GM21528 (cell line): ENCODE measurements around the gene FOXO4.
A peak's percentile ranks its signal among the peaks of the same experiment; 100 is the strongest.

Experiments
- ATAC-seq: cut with Tn5 transposase; IDR thresholded peaks from one replicate; pipeline ENCODE4 v1.9.1; 2021; ENCODE audit warnings: mild to moderate bottlenecking, moderate library complexity; ENCODE audit not compliant: unreplicated experiment, low FRiP score

The FOXO4 gene

GRCh38 chrX:71098951-71099506, 3.4 kb downstream of the FOXO4 start:
- no peak for ATAC-seq

GRCh38 chrX:71099736-71100135, 4.1 kb downstream of the FOXO4 start:
- no peak for ATAC-seq

GRCh38 chrX:71100581-71101505, 5.2 kb downstream of the FOXO4 start:
- no peak for ATAC-seq

- ATAC-seq, result no peak
These were observed 6.6 kb downstream of the FOXO4 start for GRCh38 chrX:71102292-71102691.

DNA sequence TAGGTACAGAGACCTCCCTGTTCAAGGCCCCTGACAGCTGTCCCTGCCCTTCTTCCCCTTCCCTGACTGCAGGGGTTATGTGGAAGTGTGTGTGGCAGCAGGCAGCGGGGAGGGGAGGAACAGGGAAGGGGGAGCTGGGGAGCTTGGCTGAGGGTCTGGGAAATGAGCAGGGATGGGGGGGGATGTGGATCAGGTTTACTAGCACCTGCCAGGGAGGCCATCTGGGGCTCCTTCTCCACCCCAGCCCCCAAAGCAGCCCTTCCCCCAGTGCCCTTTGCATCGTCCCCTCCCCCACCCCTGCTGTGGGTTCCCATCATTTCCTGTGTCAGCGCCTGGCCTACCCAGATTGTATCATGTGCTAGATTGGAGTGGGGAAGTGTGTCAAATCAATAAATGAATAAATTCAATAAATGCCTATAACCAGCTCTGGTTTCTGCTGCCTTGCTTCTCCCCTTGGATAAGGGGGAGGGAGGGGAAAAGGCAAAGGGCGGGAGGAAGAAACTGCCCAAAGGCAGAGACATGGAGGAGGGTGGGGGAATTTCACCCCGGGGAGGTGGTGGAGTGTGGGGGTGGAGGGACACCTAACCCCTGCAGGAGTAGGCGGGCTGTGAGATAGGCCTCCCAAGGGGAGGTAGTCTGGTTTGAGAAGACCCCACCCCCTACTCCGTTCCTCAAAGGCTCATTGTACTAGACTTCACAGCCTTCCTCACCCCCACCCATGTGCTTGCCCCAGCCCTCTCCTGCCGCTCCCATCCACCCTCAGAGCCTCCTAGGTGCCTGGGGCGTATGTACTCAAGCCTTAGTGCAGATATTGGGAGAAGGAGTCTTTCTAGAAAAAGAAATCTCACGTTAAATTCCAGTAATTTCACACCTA, 7.7 kb downstream of the FOXO4 start:
- ATAC-seq, result no peak

GRCh38 chrX:71105628-71106027, 10.0 kb downstream of the FOXO4 start:
- no peak for ATAC-seq

DNA sequence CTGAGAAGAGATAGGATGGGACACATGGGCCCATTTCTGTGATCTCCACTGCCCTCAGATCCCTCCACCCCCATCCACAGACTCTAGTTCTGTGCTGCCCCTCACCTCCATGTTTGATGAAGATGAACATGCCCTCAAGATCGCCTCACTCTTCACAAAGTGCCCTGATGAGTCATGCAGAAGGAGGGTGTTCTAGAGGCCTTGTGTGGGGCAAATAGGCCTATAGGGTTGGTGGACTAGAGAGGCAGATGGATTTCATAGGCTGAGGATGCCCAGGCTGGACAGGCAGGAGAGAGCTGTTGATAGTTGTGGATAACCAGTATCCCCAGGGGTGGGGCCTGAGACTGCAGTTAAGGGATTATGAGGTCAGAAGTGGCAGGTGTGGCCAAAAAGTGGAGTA, 10.8 kb downstream of the FOXO4 start, which contains the start of gene CXorf65:
Gene CXorf65 (minus strand): TSS at position 314 of the 400 bp plus-strand sequence. CDS start 184 bp downstream, at position 130.
- ATAC-seq, result no peak

DNA sequence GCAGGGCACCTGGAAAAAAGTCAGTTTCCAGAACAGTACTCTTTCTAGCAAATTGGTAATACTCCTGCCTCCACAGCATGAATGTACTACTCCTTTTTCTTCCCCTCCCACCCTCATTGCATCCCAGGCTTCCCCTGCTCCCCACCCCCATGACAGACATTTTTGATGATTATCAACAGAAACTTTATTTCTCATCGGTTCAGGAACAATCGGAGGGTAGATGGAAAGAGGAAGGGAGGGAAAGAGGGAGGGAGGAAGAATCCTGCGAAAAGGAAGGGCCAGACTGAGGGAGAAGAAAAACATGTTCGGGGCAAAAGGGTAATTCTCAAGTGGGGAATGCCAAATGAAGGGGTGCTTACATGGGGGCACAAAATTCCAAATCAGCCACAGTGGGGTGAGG, 11.6 kb downstream of the FOXO4 start:
- no peak for ATAC-seq

DNA sequence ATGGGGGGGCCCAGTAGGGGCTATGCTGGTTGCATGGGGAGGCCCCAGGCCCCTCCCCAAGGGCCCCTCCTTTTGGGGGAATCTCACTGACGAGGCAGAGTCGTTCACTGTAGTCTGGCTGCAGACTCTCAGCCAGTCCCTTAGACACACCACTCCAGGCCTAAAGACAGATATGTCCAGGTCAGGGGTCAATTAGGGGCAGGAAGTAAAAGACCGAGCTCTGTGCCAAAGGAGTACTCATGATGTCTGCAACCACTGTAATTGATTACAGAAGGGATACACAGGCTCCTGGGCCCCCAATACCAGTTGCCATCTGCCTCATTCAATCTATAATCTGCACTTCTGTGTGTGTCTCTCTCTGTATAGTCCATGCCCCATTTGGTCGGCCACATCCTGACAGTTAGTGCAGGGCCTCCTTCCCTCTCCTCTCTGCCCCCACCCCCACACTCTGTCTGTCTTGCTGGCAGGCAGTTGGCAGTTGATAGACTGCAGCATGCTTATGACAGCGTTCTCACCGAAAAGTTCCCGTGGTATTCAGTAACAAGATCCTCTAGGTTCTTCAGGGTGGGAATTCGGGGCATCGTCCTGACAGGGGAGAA, 12.2 kb downstream of the FOXO4 start:
- ATAC-seq, result no peak

- ATAC-seq, result no peak
These were observed 13.4 kb downstream of the FOXO4 start for GRCh38 chrX:71109051-71109450.

- ATAC-seq, result peak; percentile 91
These were observed 15.6 kb downstream of the FOXO4 start, which contains the start of gene IL2RG for GRCh38 chrX:71111141-71111843. Gene IL2RG, minus strand, starts transcription at chrX:71111577. Its CDS starts 38 bp downstream, at chrX:71111539.

DNA sequence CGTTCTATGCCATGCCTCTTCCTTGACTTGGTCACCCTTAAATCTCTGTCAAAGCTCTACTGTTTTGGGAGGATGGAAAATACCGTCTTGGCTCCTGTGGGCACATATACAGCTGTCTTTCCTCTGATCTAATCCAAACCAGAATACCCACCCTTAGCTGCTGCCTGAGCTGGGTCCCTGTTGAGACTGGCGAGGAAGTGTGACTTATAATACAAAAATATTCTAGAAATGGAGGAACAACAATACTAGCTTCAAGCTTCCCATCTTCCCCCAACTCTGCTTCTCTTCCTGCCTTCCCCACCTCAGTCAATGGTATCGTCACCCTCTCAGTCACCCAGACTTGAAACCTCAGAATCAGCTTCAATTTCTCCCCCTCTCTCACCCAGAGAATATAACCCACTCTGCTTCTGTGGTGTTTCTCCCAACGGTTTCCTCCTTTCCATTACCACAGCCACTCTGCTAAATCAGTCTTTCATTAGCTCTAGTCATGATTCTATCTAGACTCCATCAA, 16.3 kb downstream of the FOXO4 start:
- peak; percentile 19 for ATAC-seq

- ATAC-seq, result no peak
These were observed 21.7 kb downstream of the FOXO4 start for GRCh38 chrX:71117358-71117757.

DNA sequence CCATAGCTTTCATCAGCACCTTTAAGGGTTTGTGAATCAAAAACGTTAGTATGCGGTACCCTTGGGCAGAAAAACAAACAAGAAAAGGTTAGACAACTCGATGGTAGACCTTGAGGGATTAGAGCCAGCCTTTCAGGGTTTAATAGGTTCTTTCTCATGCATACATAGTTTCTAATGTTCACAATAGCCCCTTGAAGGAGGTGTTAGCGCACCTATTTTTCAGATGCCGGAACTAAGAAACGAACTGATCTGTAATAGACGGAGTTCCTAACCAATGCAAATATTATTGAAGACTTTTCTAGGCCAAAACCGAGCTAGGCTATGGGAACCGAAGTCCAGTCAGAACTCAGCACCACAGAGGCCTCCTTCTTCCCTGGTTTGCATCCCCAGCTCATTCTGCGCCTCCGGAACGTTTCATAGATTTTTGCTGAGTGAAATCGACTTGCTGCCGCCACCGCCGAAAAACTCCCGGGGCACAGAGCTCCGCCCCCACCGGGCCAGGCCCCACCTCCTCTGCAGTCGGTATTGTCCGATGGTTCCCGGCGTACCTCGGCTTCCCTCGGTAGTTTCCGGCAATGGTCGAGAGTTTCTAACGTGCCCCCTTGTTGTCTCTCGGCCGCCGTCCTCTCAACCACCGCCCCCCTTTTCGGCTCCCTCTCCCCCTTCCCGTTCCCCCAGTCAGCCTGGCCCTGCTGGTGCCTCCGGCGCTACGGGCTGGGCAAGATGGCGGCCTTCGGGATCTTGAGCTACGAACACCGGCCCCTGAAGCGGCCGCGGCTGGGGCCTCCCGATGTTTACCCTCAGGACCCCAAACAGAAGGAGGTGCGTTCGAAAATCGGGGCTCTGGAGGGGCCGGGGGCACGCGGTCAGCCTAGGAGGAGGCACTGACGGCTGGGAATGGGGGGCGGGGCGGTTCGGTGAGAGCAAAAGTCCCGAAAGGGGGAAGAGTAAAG, 22.7 kb downstream of the FOXO4 start, which contains the start of gene MED12:
Gene MED12 (plus strand): TSS at position 565 of the 953 bp plus-strand sequence. CDS start 159 bp downstream, at position 724.
- peak; percentile 90 for ATAC-seq

DNA sequence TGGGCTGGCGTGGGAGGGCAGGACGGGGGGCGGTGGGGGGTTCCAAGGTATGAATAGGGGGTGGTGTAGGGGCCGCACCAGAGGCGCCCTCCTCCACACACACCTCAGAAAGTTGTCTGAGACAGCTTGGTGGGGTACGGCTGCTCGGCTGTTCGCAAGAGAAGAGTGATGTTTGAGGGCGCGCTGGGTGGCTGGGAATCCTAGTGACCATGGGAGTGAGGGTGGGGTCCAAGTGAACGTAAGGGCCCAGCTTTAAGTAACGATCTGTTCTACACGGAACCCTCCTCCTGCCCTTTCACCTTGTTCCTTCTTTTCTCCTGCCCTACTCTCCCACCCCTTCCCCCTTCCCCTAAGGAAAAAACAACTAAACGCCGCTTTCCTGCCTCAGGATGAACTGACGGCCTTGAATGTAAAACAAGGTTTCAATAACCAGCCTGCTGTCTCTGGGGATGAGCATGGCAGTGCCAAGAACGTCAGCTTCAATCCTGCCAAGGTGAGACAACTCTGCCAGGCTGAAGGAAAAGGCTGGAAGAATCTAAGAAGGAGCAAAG, 23.4 kb downstream of the FOXO4 start:
- ATAC-seq, result peak; percentile 21

- ATAC-seq, result no peak
These were observed 32.6 kb downstream of the FOXO4 start for GRCh38 chrX:71128166-71128833.
